Islet of Langerhans (tissue), 1 donor: ENCODE data around the gene ACBD4.
"Not testable (repeated sequence)": the region's sequence is repeated elsewhere in the genome, so short reads cannot be mapped to it uniquely, and the experiment has no call there.

Source experiments
- FAIRE-seq: peaks from one replicate; lab custom pipeline; 2011; peaks lifted over from hg19 to GRCh38; lab: Jason Lieb, UNC

The ACBD4 gene

DNA sequence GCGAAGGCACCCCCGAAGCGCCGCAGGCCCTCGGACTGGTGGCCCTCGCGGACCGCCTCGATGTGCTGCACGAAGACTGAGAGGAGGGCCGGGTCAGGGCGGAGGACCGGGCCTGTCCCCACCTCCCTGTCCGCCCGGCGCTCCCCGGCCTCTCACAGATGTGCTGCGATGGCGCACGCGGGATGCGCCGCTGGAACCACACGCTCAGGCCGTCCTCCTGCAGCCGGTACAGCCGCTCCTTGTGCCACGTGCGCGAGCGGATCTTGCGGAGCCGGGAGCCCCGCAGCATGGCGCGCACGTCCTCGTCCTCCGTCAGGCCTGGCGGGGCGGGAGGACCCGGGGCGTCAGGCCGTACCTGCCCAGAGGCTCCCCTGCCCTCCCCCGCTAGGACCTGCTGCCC lies 14.4 kb upstream of the ACBD4 start:
- no peak for FAIRE-seq

DNA sequence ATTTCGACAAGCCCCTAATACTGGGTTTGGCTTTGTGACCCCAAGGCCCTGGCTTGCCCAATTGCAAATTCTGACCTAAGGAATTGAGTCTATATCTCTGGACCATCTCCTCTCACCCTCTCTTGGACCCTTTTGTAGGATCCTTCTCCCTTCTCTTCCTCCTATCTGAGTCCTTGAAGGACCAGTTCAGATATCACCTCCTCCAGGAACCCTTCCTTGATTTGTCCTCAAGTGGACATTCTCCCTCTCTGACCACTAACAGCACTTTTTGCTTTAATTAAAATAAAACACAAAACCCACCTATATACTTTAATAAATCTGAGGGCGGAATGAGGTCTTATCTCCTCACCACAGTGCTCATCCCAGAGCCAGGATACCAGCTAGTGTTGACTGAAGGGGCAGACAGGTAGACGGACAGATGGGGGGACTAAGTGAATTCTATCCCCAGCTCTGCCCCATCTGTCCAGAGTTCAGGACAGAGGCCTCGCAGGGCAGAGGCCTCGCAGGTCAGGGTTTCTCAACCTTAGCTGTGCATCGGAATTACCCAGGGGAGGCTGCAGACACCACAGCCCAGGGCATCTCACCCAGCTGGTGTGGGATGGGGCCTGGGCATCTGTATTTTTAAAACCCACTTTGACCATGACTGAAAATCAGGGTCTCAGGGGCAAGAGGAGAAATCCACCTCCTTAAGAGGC lies 12.3 kb upstream of the ACBD4 start:
- FAIRE-seq = no peak

DNA sequence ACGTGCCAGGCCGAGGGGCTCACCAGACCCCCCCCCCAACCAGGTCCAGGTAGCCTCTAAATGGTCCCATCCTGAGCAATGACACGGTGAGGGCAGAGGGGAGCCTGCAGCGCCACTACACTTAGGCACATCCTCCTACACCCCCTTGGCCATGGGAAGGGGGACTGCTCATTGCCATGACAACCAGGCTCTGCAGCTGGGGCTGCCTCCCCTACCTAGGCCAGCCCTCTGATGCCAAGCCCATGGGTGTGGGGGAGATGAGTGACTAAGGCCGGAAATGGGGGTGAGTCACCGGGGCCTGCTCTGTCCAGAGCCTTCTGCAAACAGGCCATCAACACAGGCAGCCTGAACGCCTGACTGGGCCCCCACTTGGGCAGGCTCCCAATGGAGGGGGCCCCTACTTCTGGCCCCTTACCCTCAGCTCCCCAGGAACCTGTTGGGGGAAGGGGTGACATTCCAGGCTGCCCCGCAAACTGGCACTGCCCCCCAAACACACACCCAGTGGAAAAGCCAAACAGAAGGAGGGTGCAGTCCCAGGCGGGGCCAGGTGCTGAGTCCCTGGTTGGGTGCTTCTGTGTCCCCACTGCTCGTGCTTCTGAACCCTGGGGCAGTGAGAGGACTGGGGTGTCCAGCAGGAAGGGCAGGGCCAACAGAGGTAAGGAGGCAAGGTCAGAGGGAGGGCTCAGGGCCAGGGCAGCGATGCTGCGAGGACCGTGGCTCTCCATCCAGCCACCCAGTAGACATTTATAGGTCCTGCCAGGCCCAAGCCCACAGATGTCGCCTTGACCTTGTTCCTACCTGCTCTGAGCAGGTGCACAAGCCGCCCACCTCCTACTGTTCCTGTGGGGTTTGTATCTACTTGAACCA lies 11.3 kb upstream of the ACBD4 start:
- no peak for FAIRE-seq

DNA sequence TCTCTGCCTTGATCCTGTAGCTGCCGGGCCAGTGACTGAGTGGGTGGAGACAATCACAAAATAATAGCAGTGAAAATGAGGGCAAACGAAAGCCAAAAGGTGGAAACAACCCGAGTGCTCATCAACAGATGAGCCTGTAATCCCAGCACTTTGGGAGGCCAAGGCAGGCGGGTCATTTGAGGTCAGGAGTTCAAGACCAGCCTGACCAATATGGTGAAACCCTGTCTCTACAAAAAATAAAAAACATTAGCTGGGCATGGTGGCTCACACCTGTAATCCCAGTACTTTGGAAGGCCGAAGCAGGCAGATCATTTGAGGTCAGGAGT lies 10.7 kb upstream of the ACBD4 start:
- FAIRE-seq = not testable (repeated sequence)

DNA sequence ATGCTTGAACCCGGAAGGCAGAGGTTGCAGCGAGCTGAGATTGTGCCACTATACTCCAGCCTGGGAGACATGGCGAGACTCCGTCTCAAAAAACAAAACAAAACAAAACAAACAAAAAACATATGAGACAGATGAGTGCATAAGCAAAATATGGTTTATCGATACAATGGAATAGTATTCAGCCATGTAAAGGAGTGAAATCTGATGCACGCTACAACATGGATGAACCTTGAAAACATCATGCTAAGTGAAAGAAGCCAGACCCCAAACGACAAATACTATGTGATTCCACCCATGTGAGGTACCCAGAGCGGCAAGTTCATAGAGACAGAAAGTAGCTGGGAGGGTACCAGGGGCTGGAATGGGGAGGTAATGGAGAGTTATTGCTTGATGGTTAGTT lies 10.0 kb upstream of the ACBD4 start:
- no peak for FAIRE-seq

DNA sequence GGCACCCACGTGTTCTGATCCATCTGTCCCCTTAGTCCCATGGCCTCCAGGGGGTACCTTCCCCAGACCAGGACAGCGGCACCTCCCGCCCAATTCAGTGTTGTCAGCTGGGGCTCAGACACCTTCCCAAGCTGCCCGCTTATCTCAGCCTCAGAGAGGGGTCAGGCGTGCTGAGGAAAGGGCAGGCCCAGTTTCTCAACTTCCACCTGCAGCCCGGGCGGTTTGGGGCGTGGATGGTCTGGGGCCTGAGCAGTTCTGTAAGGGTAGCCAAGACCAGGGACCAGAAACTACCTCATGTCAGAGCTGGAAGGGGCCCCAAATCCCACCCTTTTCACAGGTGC lies 8.3 kb upstream of the ACBD4 start:
- FAIRE-seq = no peak

DNA sequence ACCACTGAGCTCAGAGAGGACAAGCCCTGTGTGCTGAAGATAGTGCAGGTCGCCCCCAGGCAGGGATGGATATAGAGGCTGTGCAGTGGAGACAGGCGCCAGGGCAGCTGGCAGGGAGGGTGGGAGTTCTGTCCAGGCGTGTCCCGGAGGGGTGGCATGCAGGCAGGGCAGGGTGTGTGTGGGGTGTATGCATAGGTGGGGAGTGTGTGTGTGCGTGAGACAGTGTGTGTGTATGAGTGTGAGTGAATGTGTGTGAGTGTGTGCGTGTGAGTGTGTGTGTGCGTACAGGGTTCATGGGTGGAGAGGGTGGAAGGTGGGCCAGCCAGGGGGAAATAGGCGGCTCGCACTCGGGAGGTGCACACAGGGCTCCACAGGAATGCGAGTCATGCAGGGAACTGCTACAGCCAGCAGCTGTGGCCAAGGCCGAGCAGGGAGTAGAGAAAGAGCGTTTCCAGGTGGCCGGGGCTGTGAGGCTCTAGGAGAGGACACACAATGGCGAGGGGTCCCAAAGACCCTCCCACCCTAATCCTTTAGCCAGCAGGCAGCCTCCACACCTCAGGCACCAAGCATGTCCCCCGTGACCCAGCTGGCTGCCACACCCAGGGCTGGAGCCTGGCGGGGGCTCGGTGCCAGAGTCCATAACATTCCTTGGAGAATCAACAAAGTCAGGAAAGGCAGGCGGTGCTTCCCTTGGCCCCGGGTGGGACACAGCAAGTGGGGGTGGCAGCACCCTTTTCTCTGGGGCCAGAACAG lies 7.8 kb upstream of the ACBD4 start:
- FAIRE-seq = no peak

DNA sequence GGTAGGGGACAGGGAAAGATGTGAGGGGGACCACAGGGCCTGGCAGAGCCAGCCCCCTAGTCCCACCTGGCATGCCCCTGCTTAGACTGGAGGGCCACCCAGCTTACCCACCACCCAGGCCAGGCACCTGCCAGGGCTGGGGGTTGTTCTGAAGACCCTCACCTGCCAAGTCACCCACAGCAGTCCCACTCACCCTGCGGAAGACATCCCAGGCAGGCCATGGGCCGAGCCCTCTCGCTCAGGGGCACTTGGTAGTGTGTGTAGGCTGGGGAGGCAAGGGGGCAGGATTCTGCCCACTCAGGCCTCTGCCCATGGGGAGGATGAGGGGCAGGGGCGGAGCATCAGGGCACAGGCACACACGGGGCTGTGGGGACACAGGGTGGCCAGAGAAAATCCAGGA lies 7.2 kb upstream of the ACBD4 start:
- no peak for FAIRE-seq

DNA sequence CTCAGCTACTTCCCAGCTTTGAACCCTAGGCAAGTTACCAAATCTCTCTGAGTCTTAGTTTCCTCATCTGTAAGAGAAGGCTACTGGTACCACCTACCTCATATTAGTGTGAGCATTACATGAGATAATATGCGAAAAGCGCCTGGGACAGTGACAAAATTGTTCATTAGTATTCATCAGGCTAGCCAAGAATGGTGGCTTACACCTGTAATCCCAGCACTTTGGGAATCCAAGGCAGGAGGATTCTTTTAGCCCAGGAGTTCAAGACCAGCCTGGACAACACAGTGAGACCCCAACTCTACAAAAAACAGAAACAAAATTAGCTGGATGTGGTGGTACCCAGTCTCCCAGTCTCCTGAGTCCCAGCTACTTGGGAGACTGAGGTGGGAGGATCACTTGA lies 6.5 kb upstream of the ACBD4 start:
- FAIRE-seq = no peak

DNA sequence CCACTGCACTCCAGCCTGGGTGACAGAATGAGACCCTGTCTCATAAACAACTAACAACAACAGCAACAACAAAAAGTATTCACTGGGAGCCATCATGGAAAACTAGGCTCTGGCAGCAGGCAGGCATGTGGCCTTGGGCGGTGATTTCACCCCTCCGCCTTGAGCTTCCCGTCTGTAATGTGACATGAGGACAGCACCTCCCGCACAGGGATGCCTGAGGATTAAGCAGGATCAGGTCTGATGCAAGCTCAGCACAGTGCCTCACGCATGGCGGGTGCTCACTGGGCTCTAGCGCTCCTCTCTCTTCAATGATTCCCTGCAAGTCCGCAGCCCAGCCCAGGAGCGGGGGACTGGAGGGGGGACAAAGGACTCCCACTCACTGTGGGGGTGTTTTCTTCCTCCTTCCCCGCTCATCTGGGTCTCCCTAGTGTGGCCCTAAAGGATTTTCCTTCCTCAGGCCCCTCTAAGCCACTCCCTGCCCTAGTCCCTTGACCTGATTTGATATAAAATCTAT lies 6.0 kb upstream of the ACBD4 start:
- FAIRE-seq = no peak

DNA sequence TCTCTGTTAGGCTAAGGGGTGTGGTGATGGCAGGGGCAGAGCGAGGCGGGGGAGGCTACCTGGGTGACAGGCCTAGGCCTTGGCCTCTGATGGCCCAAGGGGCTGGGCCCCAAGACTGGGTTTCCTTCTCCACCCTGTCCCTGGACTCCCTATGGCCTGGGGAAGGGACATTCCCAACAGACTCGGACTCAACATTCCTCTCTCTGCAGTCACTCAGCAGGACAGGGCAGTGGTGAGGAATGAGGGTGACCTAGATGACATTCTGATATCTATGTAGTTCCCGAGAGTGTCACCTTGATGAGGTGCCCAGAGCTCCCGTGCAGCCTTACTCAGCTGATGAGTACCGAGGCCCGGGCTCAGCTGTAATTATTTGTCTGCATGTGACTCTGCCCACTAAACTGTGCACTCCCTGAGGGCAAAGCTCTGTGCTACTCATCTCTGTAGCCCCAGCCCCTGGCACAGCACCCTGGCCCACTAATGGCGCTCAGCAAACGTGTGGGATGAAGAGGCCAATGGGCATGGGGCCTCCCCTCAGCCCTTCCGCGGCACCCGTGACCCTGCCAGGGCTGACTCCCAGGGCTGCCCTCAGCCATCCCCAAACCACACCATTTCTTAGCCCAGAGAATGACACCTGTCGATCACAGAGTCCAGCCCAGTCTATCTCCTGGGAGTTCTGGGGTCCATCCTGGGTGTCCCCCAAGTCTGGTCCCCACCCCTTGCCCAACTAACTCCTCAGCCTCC lies 5.4 kb upstream of the ACBD4 start:
- FAIRE-seq = no peak

DNA sequence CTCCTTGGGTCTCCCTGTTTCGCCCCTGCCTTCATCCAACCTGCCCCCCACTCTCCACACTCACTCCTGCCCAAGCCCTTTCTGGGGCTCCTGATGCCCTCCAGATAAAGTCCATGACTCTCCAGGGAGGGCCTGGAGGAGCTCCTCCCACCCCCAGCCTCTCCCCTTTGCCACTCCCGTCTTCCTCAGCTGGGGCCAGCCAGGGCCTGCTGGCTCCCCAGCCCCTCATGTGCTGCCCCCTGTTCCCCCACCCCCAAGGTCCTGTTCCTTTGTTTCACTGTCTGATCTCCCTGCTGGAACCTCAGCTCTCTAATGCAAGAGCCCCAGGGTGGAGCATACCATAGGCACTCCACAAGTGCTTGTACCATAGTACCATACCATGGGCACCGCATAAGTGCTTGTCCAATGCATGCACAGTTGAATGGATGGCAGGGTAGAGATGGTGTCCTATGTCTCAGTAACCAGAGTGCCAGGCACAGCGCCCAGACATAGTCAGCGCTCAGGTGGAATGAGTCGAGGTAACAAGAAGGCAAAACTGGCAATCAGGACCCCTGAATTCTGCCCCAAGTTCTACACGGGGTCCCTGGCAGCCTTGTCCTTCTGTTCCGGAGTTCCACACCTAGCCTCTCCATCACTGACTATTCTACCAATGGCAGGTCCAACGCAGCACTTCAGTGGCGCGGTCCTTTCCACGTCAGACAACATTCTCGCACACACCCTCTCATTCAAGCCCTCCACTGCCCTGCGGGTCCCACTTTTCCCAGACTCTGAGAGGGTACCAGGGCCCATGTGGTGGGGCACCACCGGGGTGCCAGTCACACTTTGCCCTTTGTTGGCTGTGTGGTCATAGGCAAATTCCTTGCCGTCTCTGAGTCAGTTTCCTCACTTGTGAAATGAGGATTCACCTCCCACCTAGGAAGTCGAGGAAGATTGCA lies 4.5 kb upstream of the ACBD4 start:
- FAIRE-seq = no peak

DNA sequence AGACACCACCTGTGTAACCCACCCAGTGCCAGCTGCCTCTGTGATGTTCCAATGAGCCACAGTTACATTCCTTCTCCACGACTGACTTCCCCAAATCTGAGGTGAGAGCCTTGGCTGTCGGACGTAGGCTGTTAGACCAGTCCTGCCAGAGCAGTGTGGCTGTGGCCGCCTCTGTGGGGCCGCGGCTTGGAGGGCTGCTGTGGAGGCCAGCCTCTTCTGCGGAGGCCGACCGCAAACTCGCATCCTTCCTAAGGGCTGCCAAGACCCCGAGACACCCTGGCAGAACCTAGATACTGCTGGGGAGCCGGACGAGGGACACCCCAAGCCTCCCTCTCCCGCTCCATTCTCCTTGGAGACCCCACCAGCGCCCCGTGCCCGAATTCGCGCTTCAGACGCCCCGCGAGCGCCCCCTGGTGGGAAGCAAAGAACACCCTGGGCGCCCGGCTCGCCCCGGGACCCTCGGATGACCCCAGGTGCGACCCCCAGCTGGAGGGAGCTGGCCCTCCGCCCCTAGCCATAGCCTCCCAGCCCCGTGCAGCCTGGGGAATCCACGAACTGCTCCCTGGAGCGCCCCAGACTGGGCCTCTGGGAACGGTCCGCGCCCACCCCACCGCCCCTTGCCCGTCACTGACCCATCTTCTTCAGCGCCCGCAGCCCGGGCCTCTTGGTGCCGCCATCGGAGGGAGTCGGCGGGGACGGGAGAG lies 3.7 kb upstream of the ACBD4 start:
- FAIRE-seq = no peak

DNA sequence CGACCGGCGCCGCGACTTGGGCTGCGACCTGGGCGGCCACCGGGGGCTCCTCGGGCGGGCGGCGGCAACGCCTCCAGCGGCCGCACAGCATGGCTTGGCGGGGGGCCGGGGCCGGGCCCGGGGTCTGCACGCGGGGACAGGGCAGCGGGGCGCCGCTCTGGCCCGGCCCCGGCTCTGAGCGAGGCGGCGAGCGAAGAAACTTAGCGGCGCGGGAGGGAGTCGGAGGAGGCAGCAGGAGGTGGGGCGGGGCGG lies 3.2 kb upstream of the ACBD4 start, which contains the start of gene PLCD3:
TSS of gene PLCD3 (minus strand) at position 196 of the 252 bp plus-strand sequence. CDS start at position 91, 105 bp downstream.
- no peak for FAIRE-seq

DNA sequence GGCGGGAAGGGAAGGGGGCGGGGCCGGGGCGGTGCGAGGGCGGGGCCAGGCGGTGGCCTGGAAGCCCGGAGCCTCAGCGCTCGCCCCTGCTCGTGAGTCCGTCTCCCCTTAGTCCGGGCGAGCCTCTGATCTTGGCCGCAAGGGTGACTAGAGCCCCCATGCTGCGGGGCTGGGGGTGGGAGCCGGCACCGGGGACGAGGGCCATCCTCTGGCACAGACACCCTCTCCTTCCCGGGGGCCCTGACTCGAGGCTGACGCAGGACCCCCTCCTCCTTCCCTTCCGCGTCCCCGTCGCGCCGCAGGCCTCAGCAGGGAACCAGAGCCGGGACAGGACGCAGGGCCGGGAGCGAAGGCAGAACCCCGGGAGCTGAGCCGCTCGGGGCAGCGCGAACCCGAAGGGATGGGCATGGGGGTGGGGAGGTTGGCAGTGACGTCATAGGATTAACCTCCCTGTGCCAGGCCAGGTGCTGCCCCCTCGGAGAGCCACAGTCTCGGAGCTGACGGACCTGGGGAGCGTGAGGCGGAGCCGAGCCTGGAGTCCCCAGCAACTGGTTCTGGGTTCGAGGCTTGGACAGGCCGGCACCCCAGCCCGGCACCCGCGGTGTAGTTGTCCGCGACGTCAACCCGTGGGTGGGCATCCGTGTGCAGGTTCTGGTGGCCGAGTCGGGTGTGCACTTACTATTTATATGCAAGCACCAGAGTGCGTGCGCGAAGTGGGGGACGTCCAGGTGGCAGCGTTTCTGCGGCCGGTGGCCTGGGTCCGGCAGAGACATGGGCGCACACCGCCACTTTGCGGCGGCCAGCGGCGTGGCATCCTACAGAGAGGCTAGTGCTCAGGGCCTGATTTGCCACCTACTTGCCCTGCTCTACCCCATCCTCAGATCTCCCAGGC lies 2.7 kb upstream of the ACBD4 start:
- no peak for FAIRE-seq

DNA sequence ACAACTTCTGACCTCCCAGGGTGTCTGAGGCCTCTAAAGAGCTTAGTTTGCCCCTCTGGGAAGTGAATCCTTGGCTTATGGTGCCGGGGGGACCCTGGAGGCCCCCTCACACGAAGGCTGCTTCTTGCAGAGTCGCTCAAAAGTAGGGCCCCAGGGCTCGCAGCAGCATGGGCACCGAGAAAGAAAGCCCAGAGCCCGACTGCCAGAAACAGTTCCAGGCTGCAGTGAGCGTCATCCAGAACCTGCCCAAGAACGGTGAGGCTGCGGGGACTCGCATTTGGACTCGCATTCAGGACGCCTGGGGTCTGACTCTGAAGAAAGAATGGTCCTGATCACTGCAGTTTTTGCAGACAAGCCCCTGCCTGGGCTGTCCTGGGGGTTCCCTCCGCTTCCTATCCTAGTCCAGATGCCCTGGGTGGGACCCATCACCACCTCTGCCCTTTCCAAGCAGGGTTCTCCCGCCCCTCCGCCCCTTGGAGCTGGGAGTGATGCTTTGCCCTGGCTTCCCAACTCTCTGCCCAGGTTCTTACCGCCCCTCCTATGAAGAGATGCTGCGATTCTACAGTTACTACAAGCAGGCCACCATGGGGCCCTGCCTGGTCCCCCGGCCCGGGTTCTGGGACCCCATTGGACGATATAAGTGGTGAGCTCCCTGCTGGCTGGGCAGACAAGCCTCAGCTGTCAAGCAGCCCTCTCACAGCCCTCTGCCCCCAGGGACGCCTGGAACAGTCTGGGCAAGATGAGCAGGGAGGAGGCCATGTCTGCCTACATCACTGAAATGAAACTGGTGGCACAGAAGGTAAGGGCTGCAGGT lies 698 bp downstream of the ACBD4 start:
- no peak for FAIRE-seq

DNA sequence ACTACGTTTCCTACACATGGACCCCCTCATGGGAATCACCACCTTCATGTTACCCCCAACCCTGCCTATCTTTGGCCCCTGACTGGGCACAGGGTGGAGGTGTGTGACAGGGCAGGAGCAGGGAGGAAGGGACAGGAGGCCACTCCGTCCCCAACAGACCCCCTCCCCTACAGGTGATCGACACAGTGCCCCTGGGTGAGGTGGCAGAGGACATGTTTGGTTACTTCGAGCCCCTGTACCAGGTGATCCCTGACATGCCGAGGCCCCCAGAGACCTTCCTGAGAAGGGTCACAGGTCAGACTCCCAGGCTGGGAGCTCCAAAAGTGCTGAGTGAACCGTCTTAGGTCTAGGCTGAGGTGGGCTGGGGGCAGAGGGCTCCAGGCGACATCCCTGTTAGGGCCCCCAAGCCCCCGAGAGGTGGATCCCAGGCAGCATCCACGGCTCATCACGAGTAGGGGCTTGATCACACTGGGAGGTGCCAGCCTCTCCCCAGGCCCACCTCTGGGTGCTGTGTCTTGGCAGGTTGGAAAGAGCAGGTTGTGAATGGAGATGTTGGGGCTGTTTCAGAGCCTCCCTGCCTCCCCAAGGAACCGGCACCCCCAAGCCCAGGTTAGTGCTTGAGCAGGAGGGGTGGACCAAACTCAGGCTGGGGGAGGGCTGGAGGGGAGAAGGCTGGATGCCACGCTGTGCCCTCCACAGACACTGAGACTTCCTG lies 1.5 kb downstream of the ACBD4 start:
- no peak for FAIRE-seq
